H9 (cell line): ENCODE data around the gene ZC3H7B. TPM values are rescaled to one million over a fixed set of nuclear protein-coding genes. Genes with fewer than 3 reads are reported as not detected.

Source experiments
- DNase-seq: peaks from one replicate; pipeline ENCODE4 v3.0.0-alpha.2; 2017
- H2AFZ ChIP-seq: one replicate; pipeline ENCODE4 v1.6.1; 2013; ENCODE audit warnings: mild to moderate bottlenecking, low read length, control low read depth, moderate library complexity
- H2AK5ac ChIP-seq: 2 replicates; pipeline ENCODE4 v1.6.1; 2013; ENCODE audit warnings: low read length, control low read depth, mixed read lengths; ENCODE audit not compliant: insufficient read length
- H2BK120ac ChIP-seq: one replicate; pipeline ENCODE4 v1.6.1; 2013; ENCODE audit warnings: low read depth, mild to moderate bottlenecking, low read length, control low read depth, inconsistent platforms; ENCODE audit not compliant: poor library complexity, severe bottlenecking
- H2BK12ac ChIP-seq: 2 replicates; pipeline ENCODE4 v1.6.1; 2013; ENCODE audit warnings: low read length, control low read depth, mixed read lengths, low read depth; ENCODE audit not compliant: insufficient read length
- H2BK15ac ChIP-seq: 2 replicates; pipeline ENCODE4 v1.6.1; 2013; ENCODE audit warnings: low read depth, low read length, control low read depth
- H2BK20ac ChIP-seq: one replicate; pipeline ENCODE4 v1.6.1; 2013; ENCODE audit warnings: low read depth, mild to moderate bottlenecking, low read length, control low read depth, inconsistent platforms; ENCODE audit not compliant: poor library complexity, severe bottlenecking
- H2BK5ac ChIP-seq: 2 replicates; pipeline ENCODE4 v1.6.1; 2013; ENCODE audit warnings: low read length, control low read depth, mixed read lengths; ENCODE audit not compliant: insufficient read length
- H3K14ac ChIP-seq: 2 replicates; pipeline ENCODE4 v1.6.1; 2013; ENCODE audit warnings: low read length, control low read depth; ENCODE audit not compliant: insufficient read depth
- H3K18ac ChIP-seq: 2 replicates; pipeline ENCODE4 v1.6.1; 2013; ENCODE audit warnings: low read depth, mild to moderate bottlenecking, mixed read lengths, low read length, control low read depth; ENCODE audit not compliant: insufficient read length
- H3K23ac ChIP-seq: 2 replicates; pipeline ENCODE4 v1.6.1; 2013; ENCODE audit warnings: low read length, control low read depth, mixed read lengths, low read depth; ENCODE audit not compliant: insufficient read length
- H3K23me2 ChIP-seq: 2 replicates; pipeline ENCODE4 v1.6.1; 2013; ENCODE audit warnings: low read depth, mild to moderate bottlenecking, mixed read lengths, low read length, control low read depth; ENCODE audit not compliant: insufficient read length, poor library complexity, severe bottlenecking
- H3K27ac ChIP-seq: 2 replicates; pipeline ENCODE4 v1.5.1; 2013; ENCODE audit warnings: low read length, control low read depth, mixed read lengths, low read depth; ENCODE audit not compliant: insufficient read length
- H3K27me3 ChIP-seq: 2 replicates; pipeline ENCODE4 v1.6.1; 2013; ENCODE audit warnings: low read length, control low read depth, inconsistent platforms; ENCODE audit not compliant: insufficient read depth
- H3K4ac ChIP-seq: 2 replicates; pipeline ENCODE4 v1.6.1; 2013; ENCODE audit warnings: low read depth, mild to moderate bottlenecking, control low read depth, inconsistent platforms, low read length, moderate library complexity
- H3K4me1 ChIP-seq: 2 replicates; pipeline ENCODE4 v1.6.1; 2013; ENCODE audit warnings: low read length, control low read depth, inconsistent platforms; ENCODE audit not compliant: insufficient read depth
- H3K4me2 ChIP-seq: 2 replicates; pipeline ENCODE4 v1.6.1; 2013; ENCODE audit warnings: low read length, control low read depth, mixed read lengths; ENCODE audit not compliant: insufficient read length, insufficient read depth
- H3K56ac ChIP-seq: 2 replicates; pipeline ENCODE4 v1.6.1; 2013; ENCODE audit warnings: low read depth, mild to moderate bottlenecking, mixed read lengths, low read length, control low read depth; ENCODE audit not compliant: insufficient read length
- H3K79me1 ChIP-seq: 2 replicates; pipeline ENCODE4 v1.6.1; 2013; ENCODE audit warnings: low read depth, mild to moderate bottlenecking, moderate library complexity, low read length, control low read depth, inconsistent platforms; ENCODE audit not compliant: insufficient read depth, poor library complexity, severe bottlenecking
- H3K79me2 ChIP-seq: 2 replicates; pipeline ENCODE4 v1.6.1; 2013; ENCODE audit warnings: low read length, control low read depth, inconsistent platforms; ENCODE audit not compliant: insufficient read depth
- H3K9ac ChIP-seq: 2 replicates; pipeline ENCODE4 v1.6.1; 2013; ENCODE audit warnings: low read length, control low read depth, mixed read lengths; ENCODE audit not compliant: insufficient read length; ENCODE audit errors: extremely low read depth
- H3K9me3 ChIP-seq: one replicate; pipeline ENCODE4 v1.6.1; 2013; ENCODE audit warnings: low read depth, low read length, inconsistent platforms; ENCODE audit not compliant: control insufficient read depth
- H3T11ph ChIP-seq: one replicate; pipeline ENCODE4 v1.6.1; 2013; ENCODE audit warnings: mild to moderate bottlenecking, low read length, control low read depth, inconsistent platforms
- H4K20me1 ChIP-seq: one replicate; pipeline ENCODE4 v1.6.1; 2013; ENCODE audit not compliant: control insufficient read depth, insufficient read length, insufficient read depth
- H4K5ac ChIP-seq: 2 replicates; pipeline ENCODE4 v1.6.1; 2013; ENCODE audit warnings: low read depth, mild to moderate bottlenecking, mixed read lengths, low read length, control low read depth; ENCODE audit not compliant: insufficient read length
- H4K8ac ChIP-seq: replicated peaks from 2 replicates; pipeline ENCODE4 v1.6.1; 2013; ENCODE audit warnings: low read length, control low read depth, mixed read lengths, low read depth; ENCODE audit not compliant: insufficient read length
- H4K91ac ChIP-seq: 2 replicates; pipeline ENCODE4 v1.6.1; 2013; ENCODE audit warnings: low read depth, mild to moderate bottlenecking, moderate library complexity, mixed read lengths, low read length, control low read depth; ENCODE audit not compliant: insufficient read length
- H3K27ac Mint-ChIP-seq, 3 experiments: 2 replicates in 2 of 3; 3 replicates in 1 of 3; pipeline ENCODE4 v1.8.0; 2020 to 2021; ENCODE audit warnings: mixed read lengths in 3 of 3, mild to moderate bottlenecking in 1 of 3, moderate library complexity in 1 of 3
- H3K27me3 Mint-ChIP-seq: 2 replicates; pipeline ENCODE4 v1.8.0; 2021; ENCODE audit warnings: low read depth, mild to moderate bottlenecking, moderate library complexity, mixed read lengths
- H3K36me3 Mint-ChIP-seq, 3 experiments: 2 replicates in 2 of 3; 3 replicates in 1 of 3; pipeline ENCODE4 v1.8.0; 2020 to 2021; ENCODE audit warnings: low read depth in 3 of 3, mixed read lengths in 3 of 3; ENCODE audit not compliant: insufficient read depth in 1 of 3
- H3K4me1 Mint-ChIP-seq, 2 experiments: 2 replicates each; pipeline ENCODE4 v1.8.0; 2020; ENCODE audit warnings: mixed read lengths in 2 of 2
- H3K4me3 Mint-ChIP-seq, 2 experiments: 2 replicates in 1 of 2; 3 replicates in 1 of 2; pipeline ENCODE4 v1.8.0; 2020 to 2021; ENCODE audit warnings: mild to moderate bottlenecking in 2 of 2, mixed read lengths in 2 of 2, moderate library complexity in 1 of 2
- H3K9me3 Mint-ChIP-seq, 2 experiments: 2 replicates in 1 of 2; 3 replicates in 1 of 2; pipeline ENCODE4 v1.8.0; 2020; ENCODE audit warnings: mild to moderate bottlenecking in 2 of 2, mixed read lengths in 2 of 2, moderate library complexity in 1 of 2
- CTCF ChIP-seq: fragments of 200-600 bp; sonication (generic); conservative IDR thresholded peaks from 3 replicates; pipeline ENCODE4 v1.8.0; 2021; ENCODE audit warnings: antibody characterized with exemption, mild to moderate bottlenecking
- WGBS: extraction: QIAGEN DNeasy Blood & Tissue Kit; methylation state at CpG from one replicate; pipeline ENCODE4 v1.1.7; 2013; ENCODE audit warnings: missing lambda C conversion rate, low lambda C conversion rate, mixed read lengths; ENCODE audit not compliant: insufficient read length; ENCODE audit errors: extremely low coverage; 5-methylcytosine and 5-hydroxymethylcytosine counted together
- total RNA-seq: library from RNA; stranded (reverse); gene quantifications from 2 replicates; pipeline ENCODE4 v1.2.1, GENCODE V29; 2021

ZC3H7B gene
- total RNA-seq, 1 experiment from 2014 or later, result 69.3 TPM

- H4K20me1 ChIP-seq, result no peaks in the 10 kb centered on the region
- H3K79me1 ChIP-seq, result no peaks in the 10 kb centered on the region
- no peak overlapping the region for H3T11ph ChIP-seq
- H2BK5ac ChIP-seq, result no peak overlapping the region
- no peak overlapping the region for H3K4me3 Mint-ChIP-seq
- no peak overlapping the region for H2BK120ac ChIP-seq
- no peaks in the 10 kb centered on the region for H3K36me3 Mint-ChIP-seq
- no peak overlapping the region for H2BK20ac ChIP-seq
- no peak overlapping the region for H3K4ac ChIP-seq
- H3K27ac Mint-ChIP-seq, result no peak overlapping the region; a peak in 1 of 7 replicates
- peaks cover 2 to 6% of the 10 kb centered on the region in 2 experiments; a peak in 3 of 4 replicates for H3K4me1 Mint-ChIP-seq
- H3K27ac ChIP-seq, result no peak overlapping the region
- no peaks in the 10 kb centered on the region for H3K23me2 ChIP-seq
- WGBS, result no CpG with 5 or more reads among the region's 8 CpGs
- no peak for TF ChIP-seq CTCF
- no peaks in the 10 kb centered on the region for H3K4me1 ChIP-seq
- no peak overlapping the region for H3K14ac ChIP-seq
- H3K9me3 Mint-ChIP-seq, result no peaks in the 10 kb centered on the region
- H4K91ac ChIP-seq, result no peak overlapping the region
- H3K56ac ChIP-seq, result no peak overlapping the region
- no peaks in the 10 kb centered on the region for H3K9me3 ChIP-seq
- H3K23ac ChIP-seq, result no peak overlapping the region
- H3K27me3 ChIP-seq, result no peaks in the 10 kb centered on the region
- no peaks in the 10 kb centered on the region for H3K79me2 ChIP-seq
- DNase-seq, result no peak
- no peak overlapping the region for H3K18ac ChIP-seq
- no peak overlapping the region for H2BK12ac ChIP-seq
- no peak overlapping the region for H3K9ac ChIP-seq
- H2AFZ ChIP-seq, result no peak overlapping the region
- no peak overlapping the region for H3K4me2 ChIP-seq
- peaks cover 1% of the 10 kb centered on the region for H3K27me3 Mint-ChIP-seq
- no peak overlapping the region for H2AK5ac ChIP-seq
- no peak overlapping the region for H2BK15ac ChIP-seq
- no peak overlapping the region for H4K5ac ChIP-seq
- H4K8ac ChIP-seq, result no peak overlapping the region
Observed at GRCh38 chr22:41405588-41405987, 104.3 kb downstream of the ZC3H7B start.
